Measurements from ENCODE around the gene TRIO.
A peak's percentile ranks its signal among the peaks of the same experiment; 100 is the strongest.

TRIO gene

GRCh38 chr5:14250748-14251701, 107.9 kb downstream of the TRIO start:
- peak; percentile 19 for DNase-seq

GRCh38 chr5:14251733-14252132, 108.6 kb downstream of the TRIO start:
- DNase-seq, result no peak

- no peak for DNase-seq
Observed at GRCh38 chr5:14252793-14253192, 109.7 kb downstream of the TRIO start.

GRCh38 chr5:14254686-14255085, 111.5 kb downstream of the TRIO start:
- no peak for DNase-seq

GRCh38 chr5:14256026-14256690, 113.0 kb downstream of the TRIO start:
- DNase-seq, result no peak

GRCh38 chr5:14256756-14257393, 113.7 kb downstream of the TRIO start:
- DNase-seq, result no peak

GRCh38 chr5:14257995-14258403, 114.9 kb downstream of the TRIO start:
- DNase-seq, result no peak

- DNase-seq, result no peak
Observed at GRCh38 chr5:14258840-14259239, 115.7 kb downstream of the TRIO start.

- no peak for DNase-seq
Observed at GRCh38 chr5:14260637-14261036, 117.5 kb downstream of the TRIO start.

- no peak for DNase-seq
Observed at GRCh38 chr5:14261235-14261634, 118.1 kb downstream of the TRIO start.

GRCh38 chr5:14261856-14262611, 118.9 kb downstream of the TRIO start:
- DNase-seq, result no peak

- DNase-seq, result no peak
Observed at GRCh38 chr5:14263113-14263512, 120.0 kb downstream of the TRIO start.

GRCh38 chr5:14263699-14264098, 120.6 kb downstream of the TRIO start:
- DNase-seq, result no peak

- DNase-seq, result peak; percentile 86
Observed at GRCh38 chr5:14264605-14265316, 121.6 kb downstream of the TRIO start.

- DNase-seq, result no peak
Observed at GRCh38 chr5:14265570-14265969, 122.4 kb downstream of the TRIO start.

GRCh38 chr5:14266171-14266570, 123.0 kb downstream of the TRIO start:
- no peak for DNase-seq

- no peak for DNase-seq
Observed at GRCh38 chr5:14266686-14267085, 123.5 kb downstream of the TRIO start.

GRCh38 chr5:14267166-14267838, 124.2 kb downstream of the TRIO start:
- no peak for DNase-seq

GRCh38 chr5:14267991-14268708, 125.0 kb downstream of the TRIO start:
- peak; percentile 79 for DNase-seq

- peak; percentile 25 for DNase-seq
Observed at GRCh38 chr5:14268738-14269137, 125.6 kb downstream of the TRIO start.

GRCh38 chr5:14269395-14269794, 126.3 kb downstream of the TRIO start:
- DNase-seq, result no peak
